ENCODE results near the gene CEP19. TPM values are rescaled to one million over a fixed set of nuclear protein-coding genes. Genes with fewer than 3 reads are reported as not detected.

The CEP19 gene
- polyA plus RNA-seq, 1 donor from 2014 or later, result 43.1 TPM

GRCh38 chr3:196677931-196678330 lies 34.1 kb downstream of the CEP19 start:
- H3K27me3 ChIP-seq (ENCODE audit: insufficient read depth, low read depth, low read length), result no peaks in the 10 kb centered on the region
- no peaks in the 10 kb centered on the region for H4K20me1 ChIP-seq (ENCODE audit: insufficient read depth)
- H3K9me3 ChIP-seq (ENCODE audit: low read length), result no peaks in the 10 kb centered on the region
- TF ChIP-seq TAF1 (IDR thresholded peaks at IDR 0.05; ENCODE audit: low read depth) (no peak), MXI1 (conservative IDR thresholded peaks at IDR 0.05; ENCODE audit: poor library complexity, severe bottlenecking) (no peak), EZH2 (IDR thresholded peaks at IDR 0.05; ENCODE audit: borderline replicate concordance, insufficient read depth, low read length, poor library complexity, severe bottlenecking) (no peak)
- TF ChIP-seq, protein P1, sequence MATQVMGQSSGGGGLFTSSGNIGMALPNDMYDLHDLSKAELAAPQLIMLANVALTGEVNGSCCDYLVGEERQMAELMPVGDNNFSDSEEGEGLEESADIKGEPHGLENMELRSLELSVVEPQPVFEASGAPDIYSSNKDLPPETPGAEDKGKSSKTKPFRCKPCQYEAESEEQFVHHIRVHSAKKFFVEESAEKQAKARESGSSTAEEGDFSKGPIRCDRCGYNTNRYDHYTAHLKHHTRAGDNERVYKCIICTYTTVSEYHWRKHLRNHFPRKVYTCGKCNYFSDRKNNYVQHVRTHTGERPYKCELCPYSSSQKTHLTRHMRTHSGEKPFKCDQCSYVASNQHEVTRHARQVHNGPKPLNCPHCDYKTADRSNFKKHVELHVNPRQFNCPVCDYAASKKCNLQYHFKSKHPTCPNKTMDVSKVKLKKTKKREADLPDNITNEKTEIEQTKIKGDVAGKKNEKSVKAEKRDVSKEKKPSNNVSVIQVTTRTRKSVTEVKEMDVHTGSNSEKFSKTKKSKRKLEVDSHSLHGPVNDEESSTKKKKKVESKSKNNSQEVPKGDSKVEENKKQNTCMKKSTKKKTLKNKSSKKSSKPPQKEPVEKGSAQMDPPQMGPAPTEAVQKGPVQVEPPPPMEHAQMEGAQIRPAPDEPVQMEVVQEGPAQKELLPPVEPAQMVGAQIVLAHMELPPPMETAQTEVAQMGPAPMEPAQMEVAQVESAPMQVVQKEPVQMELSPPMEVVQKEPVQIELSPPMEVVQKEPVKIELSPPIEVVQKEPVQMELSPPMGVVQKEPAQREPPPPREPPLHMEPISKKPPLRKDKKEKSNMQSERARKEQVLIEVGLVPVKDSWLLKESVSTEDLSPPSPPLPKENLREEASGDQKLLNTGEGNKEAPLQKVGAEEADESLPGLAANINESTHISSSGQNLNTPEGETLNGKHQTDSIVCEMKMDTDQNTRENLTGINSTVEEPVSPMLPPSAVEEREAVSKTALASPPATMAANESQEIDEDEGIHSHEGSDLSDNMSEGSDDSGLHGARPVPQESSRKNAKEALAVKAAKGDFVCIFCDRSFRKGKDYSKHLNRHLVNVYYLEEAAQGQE (IDR thresholded peaks at IDR 0.05; ENCODE audit: borderline replicate concordance), result no peak
- H3K27ac ChIP-seq (ENCODE audit: low read length), result no peak overlapping the region
- H3K79me2 ChIP-seq (replicated peaks; ENCODE audit: insufficient read depth, low read length), result no peaks in the 10 kb centered on the region
- H3K9me2 ChIP-seq (ENCODE audit: insufficient read depth, low read length), result no peaks in the 10 kb centered on the region
- no peak overlapping the region for H3K4me2 ChIP-seq (ENCODE audit: low read length)
- H3F3A ChIP-seq (ENCODE audit: insufficient read depth, low read length, poor library complexity, severe bottlenecking), result no peaks in the 10 kb centered on the region
- H3K36me3 ChIP-seq (ENCODE audit: insufficient read depth, low read length), result no peaks in the 10 kb centered on the region
- no peak overlapping the region for H3K4me3 ChIP-seq (ENCODE audit: low read length)
- no peak overlapping the region for H2AFZ ChIP-seq (ENCODE audit: low read depth, low read length)
- H3K9ac ChIP-seq (ENCODE audit: low read length), result no peak overlapping the region

DNA sequence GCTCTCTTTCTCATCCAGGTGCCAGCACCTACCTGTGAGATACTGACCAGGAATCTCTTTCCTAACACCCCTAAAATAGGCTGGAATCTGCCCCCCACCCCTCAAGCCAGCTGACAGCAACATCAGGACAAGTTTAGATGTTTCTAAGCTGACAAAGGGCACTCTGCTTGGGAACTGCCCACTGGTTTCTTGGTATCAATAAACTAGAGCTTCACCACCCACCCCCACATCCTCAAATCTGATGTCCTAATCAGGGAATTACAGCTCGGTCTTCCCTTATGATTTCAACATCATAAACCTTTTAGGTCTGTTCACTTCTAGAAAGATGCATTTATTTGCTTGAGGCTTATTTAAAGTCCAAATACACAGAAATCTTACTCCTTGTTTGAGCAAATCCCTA lies 34.7 kb downstream of the CEP19 start:
- Histone ChIP-seq H3K4me3 (ENCODE audit: low read length) (no peak overlapping the region), H4K20me1 (ENCODE audit: insufficient read depth) (no peaks in the 10 kb centered on the region), H3F3A (ENCODE audit: insufficient read depth, low read length, poor library complexity, severe bottlenecking) (no peaks in the 10 kb centered on the region), H3K9me3 (ENCODE audit: low read length) (no peaks in the 10 kb centered on the region), H3K4me2 (ENCODE audit: low read length) (no peak overlapping the region), H3K9ac (ENCODE audit: low read length) (no peak overlapping the region), H3K27me3 (ENCODE audit: insufficient read depth, low read depth, low read length) (no peaks in the 10 kb centered on the region), H2AFZ (ENCODE audit: low read depth, low read length) (no peak overlapping the region), H3K27ac (ENCODE audit: low read length) (no peak overlapping the region), H3K79me2 (replicated peaks; ENCODE audit: insufficient read depth, low read length) (no peaks in the 10 kb centered on the region), H3K36me3 (ENCODE audit: insufficient read depth, low read length) (no peaks in the 10 kb centered on the region), H3K9me2 (ENCODE audit: insufficient read depth, low read length) (no peaks in the 10 kb centered on the region)
- TF ChIP-seq, protein P1 (IDR thresholded peaks at IDR 0.05; ENCODE audit: borderline replicate concordance), result no peak
- TF ChIP-seq TAF1 (IDR thresholded peaks at IDR 0.05; ENCODE audit: low read depth) (no peak), CTCF (IDR thresholded peaks at IDR 0.05; ENCODE audit: poor library complexity, severe bottlenecking) (no peak), SMC3 (conservative IDR thresholded peaks at IDR 0.05; ENCODE audit: poor library complexity) (no peak), EZH2 (IDR thresholded peaks at IDR 0.05; ENCODE audit: borderline replicate concordance, insufficient read depth, low read length, poor library complexity, severe bottlenecking) (no peak), POLR2AphosphoS5 (IDR thresholded peaks at IDR 0.05) (no peak), RAD21 (conservative IDR thresholded peaks at IDR 0.05) (no peak), EP300 (conservative IDR thresholded peaks at IDR 0.05; ENCODE audit: poor library complexity, severe bottlenecking) (no peak), MXI1 (conservative IDR thresholded peaks at IDR 0.05; ENCODE audit: poor library complexity, severe bottlenecking) (no peak)

Measured in neural cell (in vitro differentiated cells).